GM21360 (cell line): ENCODE data around the gene TTC3.
A peak's percentile ranks its signal among the peaks of the same experiment; 100 is the strongest.

Source experiments
- ATAC-seq: cut with Tn5 transposase; IDR thresholded peaks from one replicate; pipeline ENCODE4 v1.9.1; 2021; ENCODE audit warnings: mild to moderate bottlenecking, moderate library complexity; ENCODE audit not compliant: unreplicated experiment

Gene TTC3

GRCh38 chr21:37058261-37058660 is 14.8 kb upstream of the TTC3 start:
- ATAC-seq, result no peak

- ATAC-seq, result no peak
These were observed 13.9 kb upstream of the TTC3 start for GRCh38 chr21:37059181-37059580.

- no peak for ATAC-seq
These were observed 12.8 kb upstream of the TTC3 start for GRCh38 chr21:37060296-37060695.

GRCh38 chr21:37061926-37062592 is 11.0 kb upstream of the TTC3 start:
- ATAC-seq, result no peak

- no peak for ATAC-seq
These were observed 10.5 kb upstream of the TTC3 start for GRCh38 chr21:37062593-37062935.

- no peak for ATAC-seq
These were observed 9.6 kb upstream of the TTC3 start for GRCh38 chr21:37063433-37063832.

- no peak for ATAC-seq
These were observed 8.2 kb upstream of the TTC3 start for GRCh38 chr21:37064841-37065240.

DNA sequence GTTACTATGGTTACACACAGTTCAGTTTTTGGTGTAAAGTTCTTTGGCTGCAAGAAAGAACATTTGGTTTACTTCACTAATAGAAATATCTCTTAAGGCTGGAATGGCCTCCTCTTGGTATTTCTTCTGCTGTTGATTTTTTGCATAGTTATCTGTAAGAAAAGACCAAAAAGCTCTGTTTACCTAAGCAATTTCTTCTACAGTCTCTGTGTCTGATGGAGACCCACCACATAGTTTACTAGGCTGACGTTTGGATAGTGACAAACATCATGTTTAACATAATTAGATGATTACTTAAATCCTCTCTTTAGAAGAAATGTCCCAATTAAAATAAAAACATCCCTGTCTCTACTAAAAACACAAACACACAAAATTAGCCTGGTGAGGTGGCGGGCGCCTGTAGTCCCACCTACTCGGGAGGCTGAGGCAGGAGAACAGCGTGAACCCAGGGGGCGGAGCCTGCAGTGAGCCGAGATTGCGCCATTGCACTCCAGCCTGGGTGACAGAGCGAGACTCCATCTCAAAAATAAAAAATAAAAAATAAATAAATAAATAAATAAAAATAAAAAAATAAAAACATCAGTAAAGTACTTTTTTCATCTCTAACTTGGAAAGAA is 7.4 kb upstream of the TTC3 start:
- ATAC-seq, result no peak

- no peak for ATAC-seq
These were observed 1.3 kb upstream of the TTC3 start for GRCh38 chr21:37071561-37072273.

DNA sequence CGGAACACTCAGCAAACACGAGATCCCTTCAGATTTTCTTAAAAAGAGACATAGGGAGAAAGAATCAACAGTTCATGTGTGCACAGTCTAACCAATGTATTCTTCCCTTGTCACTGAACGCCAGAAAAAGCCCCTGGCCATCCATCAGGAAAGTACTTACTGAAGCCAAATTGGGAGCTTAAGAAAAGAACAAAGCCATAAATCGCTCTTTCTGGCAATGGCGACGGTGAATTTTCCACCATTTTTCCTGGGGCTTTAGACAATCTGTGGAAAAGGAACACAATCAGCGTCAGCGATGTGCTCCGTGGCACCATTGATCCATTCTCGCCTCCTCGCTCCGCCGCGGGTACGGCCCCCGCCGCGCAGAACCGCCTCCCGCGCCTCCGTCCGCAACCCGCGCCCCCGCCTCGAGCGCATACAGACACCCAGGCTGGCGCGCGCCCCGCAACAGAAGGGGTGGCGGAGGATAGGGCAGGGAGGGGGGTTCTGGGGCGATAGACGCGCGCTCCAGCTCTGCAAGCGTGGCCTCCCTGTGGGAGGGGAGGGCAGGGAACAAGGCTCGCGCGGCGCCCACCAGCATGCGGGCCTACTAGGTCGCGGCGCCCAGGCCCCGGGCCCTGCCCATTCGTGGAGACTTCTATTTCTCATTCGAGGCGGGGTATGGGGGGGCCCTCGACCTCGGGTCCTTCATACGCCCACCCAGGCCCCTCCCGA is 623 bp upstream of the TTC3 start:
- peak; percentile 24 for ATAC-seq

GRCh38 chr21:37073417-37074196 is 553 bp downstream of the TTC3 start:
- ATAC-seq, result peak; percentile 34

DNA sequence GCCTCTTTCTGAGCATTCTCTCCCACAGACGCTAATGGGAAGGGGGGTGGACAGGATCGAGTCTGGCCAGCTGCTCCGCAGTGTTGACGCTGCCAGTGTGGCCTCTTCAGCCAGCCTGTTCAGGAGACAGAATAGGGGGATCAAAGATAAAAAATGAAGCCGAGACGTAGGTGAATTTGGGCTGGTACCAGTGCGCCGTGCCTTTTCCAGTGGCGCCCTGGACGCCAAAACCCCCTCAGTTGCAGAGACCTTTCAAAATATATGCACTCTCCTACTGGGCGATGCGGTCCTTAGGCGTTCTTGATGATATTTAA is 1.1 kb downstream of the TTC3 start:
- no peak for ATAC-seq

- ATAC-seq, result no peak
These were observed 1.5 kb downstream of the TTC3 start for GRCh38 chr21:37074546-37074945.

- ATAC-seq, result no peak
These were observed 2.2 kb downstream of the TTC3 start for GRCh38 chr21:37075214-37075770.

GRCh38 chr21:37076087-37076850 is 3.2 kb downstream of the TTC3 start:
- ATAC-seq, result no peak

- no peak for ATAC-seq
These were observed 4.3 kb downstream of the TTC3 start for GRCh38 chr21:37077403-37077802.

DNA sequence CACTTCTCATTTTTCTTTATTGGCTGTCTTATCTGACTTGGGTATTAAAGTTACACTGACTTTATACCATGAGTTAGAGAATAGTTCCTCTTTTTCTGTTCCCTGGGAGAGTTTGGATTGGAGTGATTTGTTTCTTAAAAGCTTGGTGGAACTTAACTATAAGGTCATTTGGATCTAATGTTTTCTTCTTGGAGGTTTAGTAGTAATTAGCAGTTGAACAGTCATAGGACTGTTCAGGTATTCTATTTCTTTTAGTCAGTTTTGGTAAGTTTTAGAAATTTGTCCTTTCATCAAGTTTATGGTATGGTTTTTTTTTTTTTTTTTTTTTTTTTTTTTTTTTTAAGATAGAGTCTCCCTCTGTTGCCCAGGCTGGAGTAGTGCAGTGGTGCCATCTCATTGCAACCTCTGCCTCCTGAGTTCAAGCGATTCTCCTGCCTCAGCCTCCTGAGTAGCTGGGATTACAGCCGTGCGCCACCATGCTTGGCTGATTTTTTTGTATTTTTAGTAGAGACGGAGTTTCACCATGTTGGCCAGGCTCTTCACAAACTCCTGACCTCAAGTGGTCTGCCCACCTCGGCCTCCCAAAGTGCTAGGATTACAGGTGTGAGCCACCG is 6.3 kb downstream of the TTC3 start:
- no peak for ATAC-seq

DNA sequence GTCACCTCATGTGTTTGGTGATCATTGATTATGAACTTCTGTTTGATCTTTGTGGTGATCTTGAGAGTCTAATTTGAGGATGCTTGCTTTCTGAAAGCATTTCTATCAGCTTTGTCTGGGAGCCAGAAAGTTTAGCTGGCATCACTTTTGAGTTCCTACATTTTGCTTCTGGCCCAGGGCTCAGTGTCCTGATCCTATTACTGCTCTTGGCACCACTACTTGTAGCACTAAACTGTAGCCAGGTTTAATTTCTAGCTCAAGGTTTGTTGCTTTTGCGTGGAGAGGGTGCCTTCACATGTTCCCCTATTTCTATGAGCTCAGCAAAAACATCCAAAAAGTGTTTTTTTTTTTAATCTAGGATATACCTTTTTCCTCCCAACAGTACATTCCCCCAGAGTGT is 9.3 kb downstream of the TTC3 start:
- ATAC-seq, result no peak

GRCh38 chr21:37082856-37083528 is 9.9 kb downstream of the TTC3 start:
- ATAC-seq, result no peak
